ENCODE results near the gene CTXN2. TPM values are rescaled to one million over a fixed set of nuclear protein-coding genes. Genes with fewer than 3 reads are reported as not detected.

CTXN2 gene
- total RNA-seq, 1 experiment from 2014 or later, result not detected

DNA sequence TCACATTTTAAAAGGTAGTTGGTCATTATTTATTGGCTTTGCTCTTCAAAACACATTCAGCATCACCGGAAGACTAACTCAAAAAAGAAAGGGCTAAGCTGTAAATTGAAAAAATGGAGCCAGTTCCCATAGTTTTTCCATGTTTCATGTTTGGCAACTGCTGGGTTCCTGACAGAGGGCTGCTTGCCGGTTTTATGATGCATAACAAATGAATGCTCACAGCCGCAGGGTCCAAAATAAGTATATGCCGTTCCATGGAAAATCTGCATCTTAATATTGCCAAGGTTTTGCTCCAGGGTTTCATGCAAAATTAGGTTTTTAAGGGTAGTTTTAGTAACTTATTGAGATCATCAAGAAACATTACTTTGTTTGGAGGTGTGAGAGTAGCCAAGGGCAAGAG lies 30.4 kb downstream of the CTXN2 start:
- no peak for DNase-seq (ENCODE audit: extremely low read depth, low read depth)

DNA sequence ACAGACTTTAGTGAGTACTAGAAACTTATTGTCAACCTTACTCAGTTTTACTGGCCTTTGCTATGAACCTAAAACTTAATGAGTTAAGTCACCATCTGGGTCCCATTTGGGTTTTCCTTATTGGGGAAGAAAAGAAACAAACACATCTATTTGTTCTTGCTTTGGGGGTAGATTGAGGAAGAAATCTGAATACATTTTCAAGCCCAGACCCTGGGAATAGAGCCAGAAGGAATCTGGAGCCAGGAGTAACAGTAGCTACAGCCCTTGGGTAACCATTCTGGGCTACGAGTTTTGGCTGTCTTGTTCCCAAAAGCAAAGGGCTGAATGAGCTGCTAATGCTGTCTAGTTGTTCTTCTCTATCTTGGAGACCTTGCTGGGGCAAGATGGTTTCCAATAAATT lies 31.2 kb downstream of the CTXN2 start:
- no peak for DNase-seq (ENCODE audit: extremely low read depth, low read depth)

DNA sequence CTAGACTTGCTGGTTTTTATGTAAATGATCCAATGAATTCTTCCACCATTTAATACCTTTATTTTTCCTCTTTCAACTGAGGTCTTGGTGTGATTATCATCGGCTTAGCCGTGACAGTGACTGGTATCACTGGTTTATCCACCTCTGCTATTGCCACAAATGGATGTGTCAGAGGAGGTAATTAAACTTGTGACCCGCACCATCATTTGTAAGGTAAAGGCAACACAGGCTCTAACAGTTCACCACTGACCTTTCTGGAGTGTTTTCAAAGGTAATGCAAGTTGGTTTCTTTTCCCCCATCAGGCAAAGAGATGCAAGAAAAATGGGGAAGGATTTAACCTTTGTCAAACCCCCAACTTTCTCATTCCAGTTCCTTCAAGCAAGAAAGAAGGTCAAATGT lies 34.3 kb downstream of the CTXN2 start:
- no peak for DNase-seq (ENCODE audit: extremely low read depth, low read depth)

DNA sequence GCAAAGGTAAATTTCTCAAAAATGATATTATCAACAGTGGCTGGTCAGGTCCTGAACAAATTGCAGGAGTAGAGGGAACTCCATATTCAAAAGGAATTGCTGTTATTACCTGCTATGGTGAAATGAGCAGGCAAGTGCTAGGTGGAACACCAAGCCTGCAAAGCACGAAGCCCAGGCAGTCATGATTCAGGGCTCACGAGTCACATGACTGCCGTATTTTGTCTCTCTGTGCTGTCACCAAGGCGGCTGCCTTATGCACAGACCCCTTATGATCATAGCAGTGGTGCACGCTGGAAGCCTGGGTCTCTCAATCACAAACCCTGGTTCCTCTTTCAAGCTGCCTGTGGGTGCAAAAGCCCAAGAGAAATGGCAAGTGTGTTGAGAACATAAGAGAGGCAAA lies 39.0 kb downstream of the CTXN2 start:
- no peak for DNase-seq (ENCODE audit: extremely low read depth, low read depth)

DNA sequence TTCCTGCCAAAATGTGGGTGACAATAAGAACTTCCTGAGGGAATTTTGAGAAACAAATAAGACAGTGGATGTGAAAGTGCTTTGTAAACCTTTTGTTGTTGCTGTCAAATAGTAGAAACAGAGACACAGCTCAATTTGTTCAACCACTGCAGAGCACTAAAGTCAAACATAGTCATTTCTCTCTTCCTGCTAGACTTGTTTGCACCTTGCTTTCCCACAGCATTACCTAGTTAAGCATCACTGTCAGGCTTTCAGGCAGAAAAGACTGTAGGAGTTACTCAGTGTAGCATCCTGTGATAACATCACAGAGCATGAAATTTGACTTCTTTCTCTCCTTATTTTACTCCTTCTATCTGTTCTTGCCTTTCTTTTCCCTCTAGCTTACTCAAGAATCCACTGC lies 41.8 kb downstream of the CTXN2 start:
- no peak for DNase-seq (ENCODE audit: extremely low read depth, low read depth)

DNA sequence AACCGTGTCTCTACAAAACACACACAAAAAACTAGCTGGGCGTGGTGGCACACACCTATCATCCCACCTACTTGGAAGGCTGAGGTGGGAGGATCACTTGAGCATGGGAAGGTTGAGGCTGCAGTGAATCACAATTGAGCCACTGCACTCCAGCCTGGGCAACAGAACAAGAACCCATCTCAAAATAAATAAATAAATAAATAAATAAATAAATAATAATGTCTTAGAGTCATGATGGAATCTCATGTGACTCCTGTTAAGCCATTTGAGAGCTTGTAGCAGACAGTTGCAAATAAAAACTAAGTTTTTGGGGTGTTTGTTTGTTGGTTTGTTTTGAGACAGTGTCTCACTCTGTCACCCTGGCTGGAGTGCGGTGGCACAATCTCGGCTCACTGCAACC lies 47.9 kb downstream of the CTXN2 start:
- DNase-seq (ENCODE audit: extremely low read depth, low read depth), result no peak

DNA sequence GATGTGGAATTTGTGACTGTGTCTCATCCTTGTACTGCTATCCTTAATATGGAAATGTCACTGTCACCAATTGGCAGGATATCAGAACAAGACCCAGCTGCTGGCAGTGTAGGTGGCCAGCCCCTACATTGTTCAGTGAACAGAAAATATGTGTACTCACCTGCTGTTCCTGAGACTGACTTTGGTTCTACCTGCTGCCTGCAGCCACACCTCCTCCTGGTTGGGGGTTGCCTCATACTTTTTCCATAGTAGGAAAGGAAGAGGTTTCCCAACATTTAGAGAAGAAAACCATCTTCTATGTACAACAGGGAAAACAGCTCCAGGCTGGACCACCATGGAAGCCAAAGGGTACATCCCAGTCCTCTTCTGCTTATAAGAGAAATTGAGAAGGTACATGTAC lies 50.5 kb downstream of the CTXN2 start:
- DNase-seq (ENCODE audit: extremely low read depth, low read depth), result no peak

DNA sequence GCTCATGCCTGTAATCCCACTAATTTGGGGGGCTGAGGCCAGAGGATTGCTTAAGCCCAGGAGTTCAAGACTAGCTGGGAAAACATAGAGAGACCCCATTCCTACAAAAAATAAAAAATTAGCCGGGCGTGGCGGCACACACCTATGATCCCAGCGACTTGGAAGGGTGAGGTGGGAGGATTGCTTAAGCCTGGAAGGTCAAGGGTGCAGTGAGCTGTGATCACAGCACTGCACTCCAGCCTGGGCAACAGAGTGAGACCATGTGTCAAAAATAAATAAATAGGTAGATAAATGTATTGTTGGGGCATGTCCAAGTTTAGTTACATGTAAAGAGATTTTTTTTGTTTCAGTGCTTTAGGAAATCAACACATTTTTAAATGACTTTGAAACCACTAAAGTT lies 51.1 kb downstream of the CTXN2 start:
- DNase-seq (ENCODE audit: extremely low read depth, low read depth), result no peak

DNA sequence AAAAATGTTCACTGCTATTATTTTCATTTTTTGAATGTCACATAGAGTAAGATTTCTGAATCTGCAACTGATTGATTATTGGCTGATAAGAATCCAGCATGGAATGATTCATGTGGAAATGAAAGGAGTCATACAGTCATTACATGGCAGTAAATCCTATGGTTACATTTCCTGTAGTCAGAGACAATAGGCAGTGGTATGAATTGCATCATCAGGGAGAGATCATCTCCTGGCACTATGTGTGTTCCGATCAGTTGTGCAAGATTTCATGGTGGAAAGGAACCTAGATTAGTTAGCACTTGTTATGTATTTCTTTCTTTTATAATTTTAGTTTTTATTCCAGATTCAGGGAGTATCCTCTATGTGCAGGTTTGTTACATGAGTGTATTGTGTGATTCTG lies 53.5 kb downstream of the CTXN2 start:
- DNase-seq (ENCODE audit: extremely low read depth, low read depth), result peak; percentile 1

DNA sequence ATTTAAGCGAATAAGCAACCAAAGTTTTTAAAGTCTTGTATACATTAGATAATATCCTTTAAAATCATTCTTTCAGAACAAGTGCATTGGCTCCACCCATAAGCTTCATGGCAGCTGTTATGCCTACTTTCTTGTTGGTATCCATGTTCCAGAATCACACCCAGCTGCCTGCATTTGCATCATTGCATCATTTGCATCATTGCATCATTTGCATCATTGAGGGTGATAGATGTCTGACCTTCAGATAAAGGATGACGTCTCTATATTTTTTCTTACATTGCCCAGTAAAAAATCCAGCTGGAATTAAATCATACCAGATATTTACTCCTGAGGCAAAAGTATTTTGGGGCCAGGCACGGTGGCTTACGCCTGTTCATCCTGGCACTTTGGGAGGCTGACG lies 56.9 kb downstream of the CTXN2 start:
- DNase-seq (ENCODE audit: extremely low read depth, low read depth), result no peak

DNA sequence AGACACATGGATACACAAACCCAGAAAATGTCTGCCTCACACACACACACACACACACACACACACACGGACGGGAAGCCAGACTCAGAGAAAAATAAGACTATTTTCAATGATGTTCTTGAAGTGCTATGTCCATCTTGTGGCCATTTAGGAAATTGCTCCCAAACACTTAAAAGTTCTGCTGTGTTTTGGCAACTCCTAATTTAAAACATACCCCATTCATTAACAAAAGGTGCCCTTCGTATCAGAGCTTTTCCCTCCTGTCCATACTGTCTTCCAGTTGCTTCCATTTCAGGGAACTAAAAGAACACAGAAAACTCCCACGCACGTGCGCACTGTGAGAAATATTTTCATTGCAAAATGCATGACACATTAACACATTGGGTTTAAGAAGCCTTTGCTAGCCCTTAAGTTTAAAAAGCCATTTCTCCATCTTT lies 59.2 kb downstream of the CTXN2 start:
- DNase-seq (ENCODE audit: extremely low read depth, low read depth), result peak; percentile 33

DNA sequence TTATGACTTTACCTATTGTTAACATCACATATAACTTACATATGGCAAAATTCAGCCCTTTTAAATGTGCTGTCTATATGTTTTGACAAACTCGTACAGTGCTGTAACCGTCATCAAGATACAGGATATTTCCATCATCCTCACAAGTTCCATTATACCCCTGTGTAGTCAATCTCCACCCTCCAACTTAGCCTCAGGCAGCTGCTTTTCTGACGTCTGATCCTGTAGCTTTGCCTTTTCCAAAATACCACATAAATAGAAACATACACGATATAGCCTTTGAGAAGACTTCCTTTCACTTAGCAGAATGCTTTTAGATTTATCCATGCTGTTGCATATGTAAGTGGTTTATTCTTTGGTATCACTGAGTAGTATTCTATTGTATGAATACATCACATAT lies 61.7 kb downstream of the CTXN2 start:
- DNase-seq (ENCODE audit: extremely low read depth, low read depth), result no peak

Other genes with a start within 250 kb of the CTXN2 start
- gene SLC24A5, start 70.7 kb upstream of the CTXN2 start, total RNA-seq (2014; rRNA removed; shearing (Covaris generic)), result not detected in 2 replicates
- gene MYEF2, start 13.4 kb upstream of the CTXN2 start, total RNA-seq (2014; rRNA removed; shearing (Covaris generic)), result 11.5 and 24.9 TPM in 2 replicates
- gene SLC12A1, start 14.6 kb downstream of the CTXN2 start, total RNA-seq (2014; rRNA removed; shearing (Covaris generic)), result not detected in 2 replicates
- gene DUT, start 139.8 kb downstream of the CTXN2 start, total RNA-seq (2014; rRNA removed; shearing (Covaris generic)), result 84.9 and 85.9 TPM in 2 replicates

Measured in NCI-H460 (cell line).